NT2/D1 (cell line): Measurements from ENCODE around the gene ROBO3.

Experiments
- DNase-seq: peaks from one replicate; pipeline ENCODE4 v3.0.0-alpha.2; 2011; ENCODE audit warnings: low read depth, low spot score
- H3K27me3 ChIP-seq: 2 replicates; pipeline ENCODE4 v1.6.0; 2011; ENCODE audit warnings: mild to moderate bottlenecking; ENCODE audit not compliant: insufficient read length, insufficient read depth
- H3K36me3 ChIP-seq: 2 replicates; pipeline ENCODE4 v1.6.1; 2011; ENCODE audit warnings: mild to moderate bottlenecking, low read length, mixed read lengths; ENCODE audit not compliant: insufficient read depth, insufficient read length
- H3K4me1 ChIP-seq: 2 replicates; pipeline ENCODE4 v1.5.1; 2011; ENCODE audit not compliant: insufficient read depth, insufficient read length
- H3K4me3 ChIP-seq: 2 replicates; pipeline ENCODE4 v1.5.1; 2011; ENCODE audit warnings: low read depth; ENCODE audit not compliant: insufficient read length
- H3K9ac ChIP-seq: 2 replicates; pipeline ENCODE4 v1.6.0; 2011; ENCODE audit warnings: low read depth; ENCODE audit not compliant: insufficient read length
- H3K9me3 ChIP-seq: 2 replicates; pipeline ENCODE4 v1.5.1; 2011; ENCODE audit warnings: mild to moderate bottlenecking, low read length; ENCODE audit not compliant: insufficient read depth
- SUZ12 ChIP-seq: IDR thresholded peaks from 2 replicates; pipeline ENCODE4 v1.6.1; 2011; ENCODE audit not compliant: insufficient read length, insufficient read depth; ENCODE audit errors: extremely low read depth
- YY1 ChIP-seq: IDR thresholded peaks from 2 replicates; pipeline ENCODE4 v1.6.1; 2011; ENCODE audit not compliant: insufficient read length, insufficient read depth
- ZNF274 ChIP-seq: IDR thresholded peaks from 2 replicates; pipeline ENCODE4 v1.6.1; 2011; ENCODE audit warnings: mild to moderate bottlenecking, low read depth, low read length

The ROBO3 gene

DNA sequence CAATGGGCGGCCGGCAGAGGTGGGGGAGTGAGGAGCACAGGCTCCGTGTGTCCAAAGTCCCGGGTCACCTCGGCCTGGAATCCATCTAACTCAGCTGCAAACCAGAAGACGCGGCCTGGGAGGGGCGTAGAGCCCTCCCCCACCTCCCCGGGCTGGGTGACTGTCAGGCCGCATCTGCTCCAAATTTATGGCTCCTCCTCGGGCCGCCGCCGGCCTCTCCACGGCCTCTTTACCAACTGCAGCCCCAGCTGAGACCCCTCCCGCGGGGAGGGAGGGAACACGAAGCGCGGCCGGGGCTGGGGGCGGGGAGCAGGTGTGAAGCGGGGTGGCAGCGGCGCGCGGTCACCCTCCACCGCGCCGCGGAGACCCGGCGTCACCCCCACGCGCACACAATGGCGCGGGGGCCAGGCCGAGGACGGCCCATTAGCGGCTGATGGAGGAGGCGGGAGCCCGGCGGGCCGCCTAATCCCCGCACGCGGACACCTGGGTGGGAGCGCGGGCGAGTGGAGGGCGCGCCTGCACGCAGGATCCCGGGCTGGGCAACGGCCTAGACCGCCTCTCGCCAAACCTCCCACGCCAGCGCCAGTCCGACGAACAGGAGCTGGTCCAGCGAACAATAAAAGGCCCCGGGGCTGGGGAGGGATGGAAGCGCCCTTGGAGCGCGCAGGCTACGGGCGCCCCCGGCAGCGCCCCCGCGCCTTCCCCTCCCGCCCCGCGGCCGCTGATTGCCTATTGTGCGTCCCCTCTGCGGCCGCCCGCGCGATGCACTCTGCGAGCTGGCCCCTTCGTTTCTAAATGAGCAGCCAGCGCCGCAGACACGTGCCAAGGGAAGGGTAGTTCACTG is 25.9 kb upstream of the ROBO3 start:
- DNase-seq = no peak
- H3K4me1 ChIP-seq = no peaks in the 10 kb centered on the region
- no peaks in the 10 kb centered on the region for H3K36me3 ChIP-seq
- H3K4me3 ChIP-seq = peak overlapping the region; percentile 36
- H3K9ac ChIP-seq = peak overlapping the region; percentile 50
- H3K9me3 ChIP-seq = no peaks in the 10 kb centered on the region
- H3K27me3 ChIP-seq = peaks cover 68% of the 10 kb centered on the region
- peak; percentile 38 for TF ChIP-seq SUZ12
- no peak for TF ChIP-seq YY1
- TF ChIP-seq ZNF274 = no peak

DNA sequence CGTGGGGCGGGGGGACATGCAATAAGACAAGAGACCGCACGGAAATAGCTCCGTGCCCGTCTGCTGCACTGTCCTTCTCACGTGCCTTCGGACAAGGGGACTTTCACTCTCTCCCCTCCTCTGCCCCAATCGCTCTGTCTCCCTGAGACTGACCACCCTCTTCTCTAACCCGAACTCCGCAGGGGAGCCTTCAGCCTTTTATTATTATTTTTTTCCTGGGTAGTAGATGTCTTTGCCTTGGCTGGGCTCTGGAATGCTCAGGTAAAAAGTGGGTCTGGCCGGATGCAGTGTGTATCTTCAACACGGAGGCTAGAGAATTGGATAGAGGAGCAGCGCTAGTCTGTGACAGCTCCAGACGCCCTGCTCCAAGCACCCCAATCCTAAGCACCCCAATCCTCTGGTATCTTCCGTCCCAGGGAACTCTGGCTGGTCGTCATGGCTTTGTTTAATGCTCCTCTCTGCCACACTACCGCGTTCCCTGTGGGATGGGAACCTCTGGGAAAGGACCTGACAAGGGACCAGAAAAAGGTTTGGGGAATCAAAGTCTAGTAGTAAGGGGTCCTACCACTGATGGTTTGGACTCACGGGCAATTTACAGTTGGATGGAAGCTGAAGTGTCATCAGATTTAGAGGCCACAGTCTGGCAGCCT is 25.1 kb upstream of the ROBO3 start:
- Histone ChIP-seq H3K9ac (peak overlapping the region; percentile 42), H3K27me3 (peaks cover 75% of the 10 kb centered on the region), H3K9me3 (no peaks in the 10 kb centered on the region), H3K4me3 (peak overlapping the region; percentile 36), H3K4me1 (no peaks in the 10 kb centered on the region), H3K36me3 (no peaks in the 10 kb centered on the region)
- TF ChIP-seq SUZ12 = no peak
- no peak for TF ChIP-seq ZNF274
- TF ChIP-seq YY1 = no peak
- no peak for DNase-seq

DNA sequence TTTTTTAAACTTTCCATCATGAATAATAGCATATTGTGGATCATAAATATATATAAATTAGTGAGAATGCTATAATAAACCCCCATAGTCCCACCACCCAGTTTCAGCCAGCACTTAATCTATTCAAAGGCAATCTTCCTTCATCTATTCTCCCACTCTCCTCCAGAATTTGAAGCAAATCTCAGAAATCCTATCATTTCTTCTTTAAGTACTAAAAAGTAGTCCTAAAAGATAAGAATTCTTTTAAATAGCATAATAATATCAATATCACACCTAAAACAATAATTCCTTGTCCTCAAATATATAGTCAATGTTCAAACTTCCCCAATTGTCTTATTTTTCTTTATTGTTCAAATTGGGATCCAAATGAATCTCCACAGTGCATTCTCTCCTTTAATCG is 24.6 kb upstream of the ROBO3 start:
- H3K4me3 ChIP-seq = no peak overlapping the region
- H3K36me3 ChIP-seq = no peaks in the 10 kb centered on the region
- H3K4me1 ChIP-seq = no peaks in the 10 kb centered on the region
- peaks cover 81% of the 10 kb centered on the region for H3K27me3 ChIP-seq
- DNase-seq = no peak
- H3K9ac ChIP-seq = no peak overlapping the region
- no peak for TF ChIP-seq YY1
- TF ChIP-seq SUZ12 = no peak
- no peak for TF ChIP-seq ZNF274
- H3K9me3 ChIP-seq = no peaks in the 10 kb centered on the region

DNA sequence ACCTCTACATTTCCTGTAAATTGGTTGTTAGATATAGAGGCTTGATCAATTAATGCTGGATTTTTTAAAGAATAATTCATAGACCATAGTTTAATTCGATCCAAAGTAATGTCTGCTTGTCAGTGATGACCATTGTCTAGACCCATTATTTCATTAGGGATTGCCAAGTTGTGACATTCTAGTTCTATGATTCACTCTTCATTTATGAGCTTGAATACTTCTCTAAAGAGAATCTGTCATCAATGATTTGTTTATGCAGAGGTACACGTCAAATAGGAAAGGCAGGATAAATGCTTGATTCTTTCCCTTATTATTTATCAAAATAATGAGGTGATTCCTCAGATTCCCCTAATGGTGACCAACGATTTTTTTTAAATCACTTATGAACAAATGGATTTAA is 24.0 kb upstream of the ROBO3 start:
- DNase-seq = no peak
- no peak overlapping the region for H3K4me3 ChIP-seq
- H3K27me3 ChIP-seq = peaks cover 87% of the 10 kb centered on the region
- TF ChIP-seq SUZ12 (no peak), YY1 (no peak), ZNF274 (no peak)
- H3K4me1 ChIP-seq = no peaks in the 10 kb centered on the region
- H3K9me3 ChIP-seq = no peaks in the 10 kb centered on the region
- no peaks in the 10 kb centered on the region for H3K36me3 ChIP-seq
- H3K9ac ChIP-seq = no peak overlapping the region

GRCh38 chr11:124841840-124842239 is 23.4 kb upstream of the ROBO3 start:
- H3K36me3 ChIP-seq = no peaks in the 10 kb centered on the region

DNA sequence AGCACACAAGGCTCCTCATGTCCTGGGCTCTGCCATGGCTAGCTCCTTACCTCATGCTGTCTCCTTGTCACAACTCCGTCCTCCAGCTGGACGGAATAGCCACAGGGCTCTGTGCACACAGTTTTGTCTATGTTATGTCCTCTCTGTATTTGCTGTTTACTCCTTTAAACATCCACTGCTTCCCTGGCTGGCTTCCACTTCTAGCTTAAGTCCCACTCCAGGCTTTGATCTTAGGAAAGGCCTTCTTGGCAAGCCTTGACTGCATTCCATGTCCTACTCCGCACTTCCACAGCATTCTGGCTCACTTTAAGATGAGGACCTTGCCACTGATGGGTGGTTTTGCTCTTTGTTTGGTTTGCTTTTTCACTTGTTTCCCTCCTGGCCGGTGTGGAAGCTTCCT is 22.9 kb upstream of the ROBO3 start:
- Histone ChIP-seq H3K9me3 (no peaks in the 10 kb centered on the region), H3K4me3 (no peak overlapping the region), H3K27me3 (peaks cover 94% of the 10 kb centered on the region), H3K9ac (no peak overlapping the region), H3K36me3 (no peaks in the 10 kb centered on the region), H3K4me1 (no peaks in the 10 kb centered on the region)
- DNase-seq = no peak
- no peak for TF ChIP-seq SUZ12
- no peak for TF ChIP-seq YY1
- no peak for TF ChIP-seq ZNF274

More at GRCh38 chr11:124841840-124842239, 23.4 kb upstream of the ROBO3 start:
- Histone ChIP-seq H3K4me1 (no peaks in the 10 kb centered on the region), H3K27me3 (peaks cover 91% of the 10 kb centered on the region), H3K9me3 (no peaks in the 10 kb centered on the region), H3K4me3 (no peak overlapping the region), H3K9ac (no peak overlapping the region)
- TF ChIP-seq ZNF274 (no peak), SUZ12 (no peak), YY1 (no peak)
- DNase-seq = no peak

DNA sequence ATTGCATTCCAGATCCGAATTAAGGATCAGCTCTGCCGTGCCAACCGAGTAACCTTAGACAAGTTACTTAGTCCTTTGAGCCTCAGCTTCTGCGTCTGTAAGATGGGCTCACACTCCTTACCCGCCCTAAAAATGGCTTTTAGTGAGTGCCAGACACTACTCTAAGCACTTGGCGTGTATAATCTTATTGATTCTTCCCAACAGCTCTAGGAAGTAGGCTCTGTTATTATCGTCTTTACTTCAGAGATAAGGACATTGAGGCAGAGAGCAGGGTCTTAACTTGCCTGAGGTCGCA is 21.7 kb upstream of the ROBO3 start:
- no peak for DNase-seq
- no peak for TF ChIP-seq SUZ12
- no peak for TF ChIP-seq ZNF274
- no peak for TF ChIP-seq YY1
- H3K4me3 ChIP-seq = peak overlapping the region; percentile 19
- no peaks in the 10 kb centered on the region for H3K36me3 ChIP-seq
- peak overlapping the region; percentile 17 for H3K9ac ChIP-seq
- H3K9me3 ChIP-seq = no peaks in the 10 kb centered on the region
- peaks cover 89% of the 10 kb centered on the region for H3K27me3 ChIP-seq
- H3K4me1 ChIP-seq = peaks cover 2% of the 10 kb centered on the region

GRCh38 chr11:124844664-124845079 is 20.6 kb upstream of the ROBO3 start:
- TF ChIP-seq ZNF274 = no peak
- no peak for TF ChIP-seq SUZ12
- no peak for TF ChIP-seq YY1
- Histone ChIP-seq H3K9me3 (no peaks in the 10 kb centered on the region), H3K36me3 (no peaks in the 10 kb centered on the region), H3K4me3 (no peak overlapping the region), H3K4me1 (peaks cover 2% of the 10 kb centered on the region), H3K9ac (no peak overlapping the region), H3K27me3 (peaks cover 79% of the 10 kb centered on the region)
- DNase-seq = no peak
